Uterus (tissue), 2 donors: ENCODE measurements around the gene ASB13.

Source experiments
- CTCF ChIP-seq, 4 experiments: fragments of 200-600 bp in 2 of 4; fragments of 450-650 bp in 2 of 4; sonication (generic) in 2 of 4; IDR thresholded peaks; one replicate each; pipeline ENCODE4 v1.5.1; 2016 to 2019; ENCODE audit warnings: antibody characterized with exemption in 4 of 4, mild to moderate bottlenecking in 2 of 4, moderate library complexity in 1 of 4
- POLR2A ChIP-seq, 2 donors: fragments of 450-650 bp; IDR thresholded peaks; one replicate each; pipeline ENCODE4 v1.6.1; 2016; ENCODE audit warnings: antibody characterized with exemption in 2 of 2, mild to moderate bottlenecking in 1 of 2, moderate library complexity in 1 of 2

DNA sequence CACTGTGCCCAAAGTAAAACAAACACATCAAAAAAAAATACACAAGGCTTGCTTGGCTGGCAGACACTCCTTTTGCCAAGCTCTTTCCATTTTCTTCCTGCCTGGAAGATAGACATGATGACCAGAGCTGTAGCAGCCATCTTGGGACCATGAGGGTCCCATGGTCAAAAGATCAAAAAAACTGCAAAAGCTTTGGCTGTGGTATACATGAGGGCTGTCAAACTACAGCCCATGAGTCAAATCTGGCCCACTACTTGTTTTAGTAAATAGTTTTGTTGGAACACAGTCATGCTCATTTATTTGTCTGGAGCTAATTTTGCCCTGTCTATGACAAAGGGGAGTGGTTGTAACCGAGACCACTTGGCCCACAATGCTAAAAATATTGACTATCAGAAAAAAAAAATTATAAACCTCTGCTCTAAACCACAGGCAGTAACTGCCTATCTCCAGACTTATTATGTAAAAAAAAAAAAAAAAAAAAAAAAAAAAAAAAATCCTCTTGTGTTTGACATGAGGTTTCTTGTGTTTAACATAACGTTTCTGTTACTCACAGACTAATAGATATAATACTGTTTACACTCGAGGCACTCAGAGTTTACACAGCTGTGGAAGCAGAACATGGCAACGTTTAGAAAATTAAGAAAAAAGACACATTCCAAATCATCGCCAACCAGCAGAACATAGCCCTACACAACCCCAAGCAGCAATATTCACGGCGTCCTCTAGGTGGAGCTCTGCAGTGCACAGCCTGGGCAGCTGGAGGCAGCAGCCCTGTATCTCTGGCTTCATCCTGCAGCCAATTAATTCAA lies 36.9 kb downstream of the ASB13 start:
- TF ChIP-seq CTCF (IDR thresholded peaks at IDR 0.05), result peak; percentile 55 to 81 (median 68)
- no peak for TF ChIP-seq POLR2A (IDR thresholded peaks at IDR 0.05)
